ENCODE data around the gene ADH4. TPM values are rescaled to one million over a fixed set of nuclear protein-coding genes. Genes with fewer than 3 reads are reported as not detected.
"Not testable (repeated sequence)": the region's sequence is repeated elsewhere in the genome, so short reads cannot be mapped to it uniquely, and the experiment has no call there.

ADH4 gene
- 1 to 10 TPM in 1 of 4 donors, under 1 TPM in 1, not detected in 2; 0.55 to 1.1 TPM for total RNA-seq

DNA sequence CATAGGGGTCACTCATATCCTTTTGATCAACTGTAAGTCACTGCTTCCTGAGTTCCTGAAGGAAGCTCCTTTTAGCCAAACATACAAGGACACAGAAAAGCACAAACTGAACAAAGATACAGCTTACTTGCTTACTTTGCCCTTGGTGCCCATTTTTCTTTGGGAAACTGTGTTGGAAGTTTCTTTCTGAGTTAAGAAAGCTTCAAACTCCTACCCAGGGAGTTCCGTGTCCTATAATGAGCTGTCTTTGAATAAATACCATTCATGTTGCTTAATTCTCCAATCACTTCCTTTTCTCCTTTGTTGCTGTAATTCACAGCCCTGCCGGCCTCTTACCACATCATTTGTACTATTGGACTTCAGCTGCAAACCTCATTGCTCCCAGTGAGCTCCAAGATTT is at the start of gene ADH4:
ADH4 (minus strand) TSS at position 228 of the 400 bp plus-strand sequence; CDS start at position 153, 75 bp downstream.
- TF ChIP-seq POLR2AphosphoS5 (IDR thresholded peaks at IDR 0.05) (no peak), POLR2A (IDR thresholded peaks at IDR 0.05) (no peak)
- TF ChIP-seq, protein P1, sequence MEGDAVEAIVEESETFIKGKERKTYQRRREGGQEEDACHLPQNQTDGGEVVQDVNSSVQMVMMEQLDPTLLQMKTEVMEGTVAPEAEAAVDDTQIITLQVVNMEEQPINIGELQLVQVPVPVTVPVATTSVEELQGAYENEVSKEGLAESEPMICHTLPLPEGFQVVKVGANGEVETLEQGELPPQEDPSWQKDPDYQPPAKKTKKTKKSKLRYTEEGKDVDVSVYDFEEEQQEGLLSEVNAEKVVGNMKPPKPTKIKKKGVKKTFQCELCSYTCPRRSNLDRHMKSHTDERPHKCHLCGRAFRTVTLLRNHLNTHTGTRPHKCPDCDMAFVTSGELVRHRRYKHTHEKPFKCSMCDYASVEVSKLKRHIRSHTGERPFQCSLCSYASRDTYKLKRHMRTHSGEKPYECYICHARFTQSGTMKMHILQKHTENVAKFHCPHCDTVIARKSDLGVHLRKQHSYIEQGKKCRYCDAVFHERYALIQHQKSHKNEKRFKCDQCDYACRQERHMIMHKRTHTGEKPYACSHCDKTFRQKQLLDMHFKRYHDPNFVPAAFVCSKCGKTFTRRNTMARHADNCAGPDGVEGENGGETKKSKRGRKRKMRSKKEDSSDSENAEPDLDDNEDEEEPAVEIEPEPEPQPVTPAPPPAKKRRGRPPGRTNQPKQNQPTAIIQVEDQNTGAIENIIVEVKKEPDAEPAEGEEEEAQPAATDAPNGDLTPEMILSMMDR (IDR thresholded peaks at IDR 0.05), result no peak
- peak; percentile 19 for DNase-seq
- in situ Hi-C loops (cut with MboI; ENCODE audit: low pct_ligation_motif_present in 1 of 4, low pct_unique_long_range_greater_than_20kb in 1 of 4, low sequenced_read_pairs in 3 of 4) (no loop called here), intact Hi-C loops (cut with DNase I; ENCODE audit: low total_unique reads) (no loop called here)
- no peaks in the 10 kb centered on the region for H3K9me3 ChIP-seq
- peak within 1 kb of the TSS; percentile 2 to 54 (median 22) for H3K27ac ChIP-seq
- no peak within 1 kb of the TSS for H3K4me3 ChIP-seq
- peaks cover 0 to 19% (median 8%) of the 10 kb centered on the region in 4 donors for H3K4me1 ChIP-seq
- no peaks in the 10 kb centered on the region for H3K36me3 ChIP-seq
- no peaks in the 10 kb centered on the region for H3K27me3 ChIP-seq
- WGBS, 2 donors (ENCODE audit: low coverage in 1 of 2), result 21 to 24% methylated on average over 2 of the region's 2 CpGs

DNA sequence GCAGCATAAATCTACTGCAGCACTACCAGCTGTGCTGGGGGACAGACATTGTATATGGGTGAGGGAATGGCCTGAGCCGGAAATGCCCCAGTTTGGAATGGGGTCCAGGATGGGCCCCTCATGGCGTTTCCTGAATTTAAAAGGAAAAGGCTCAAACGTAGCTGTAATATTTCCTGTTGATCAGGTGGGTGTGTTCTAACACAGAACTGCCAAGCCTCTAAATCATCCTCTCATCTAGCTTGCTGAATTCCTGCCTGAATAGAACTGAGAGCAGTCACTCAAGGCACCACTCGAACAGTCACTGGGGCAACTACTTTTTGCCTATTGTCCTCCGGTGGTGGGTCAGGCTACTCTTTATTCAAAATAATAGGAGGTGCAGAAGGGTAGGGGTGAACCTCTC is 46.2 kb upstream of the ADH4 start:
- H3K4me1 ChIP-seq, result no peaks in the 10 kb centered on the region
- in situ Hi-C loops (cut with MboI; ENCODE audit: low pct_ligation_motif_present in 1 of 4, low pct_unique_long_range_greater_than_20kb in 1 of 4, low sequenced_read_pairs in 3 of 4) (no loop called here), intact Hi-C loops (cut with DNase I; ENCODE audit: low total_unique reads) (no loop called here)
- 72 to 80% methylated on average over 1 to 5 of the region's 5 CpGs for WGBS, 2 donors (ENCODE audit: low coverage in 1 of 2)
- no peaks in the 10 kb centered on the region for H3K9me3 ChIP-seq
- H3K27me3 ChIP-seq, result no peaks in the 10 kb centered on the region
- no peaks in the 10 kb centered on the region for H3K36me3 ChIP-seq
- no peak overlapping the region for H3K27ac ChIP-seq
- TF ChIP-seq, protein P1 (IDR thresholded peaks at IDR 0.05), result no peak
- TF ChIP-seq POLR2A (IDR thresholded peaks at IDR 0.05) (no peak), POLR2AphosphoS5 (IDR thresholded peaks at IDR 0.05) (no peak), EP300 (IDR thresholded peaks at IDR 0.05; ENCODE audit: low read depth) (no peak)
- DNase-seq, result no peak
- no peak overlapping the region for H3K4me3 ChIP-seq

DNA sequence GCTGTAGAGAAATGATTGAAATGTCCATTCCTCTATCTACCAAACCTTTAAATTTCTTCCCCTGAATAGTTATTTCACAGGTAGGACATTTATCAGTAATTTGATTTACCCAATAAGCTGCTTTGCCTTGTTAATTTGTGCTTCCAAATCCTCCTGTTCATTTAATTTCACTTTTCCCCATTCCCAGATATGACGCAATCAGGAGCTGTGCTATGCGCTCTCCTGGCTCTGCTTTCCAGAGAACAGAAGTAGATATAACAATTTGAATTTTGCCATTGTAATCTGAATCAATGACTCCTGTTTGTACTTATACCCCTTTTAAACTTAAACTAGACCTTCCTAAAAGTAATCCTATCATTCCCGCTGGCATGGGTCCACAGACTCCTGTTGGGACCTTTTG is 45.8 kb upstream of the ADH4 start:
- H3K4me1 ChIP-seq; H3K27me3 ChIP-seq; intact Hi-C loops (cut with DNase I; ENCODE audit: low total_unique reads); H3K9me3 ChIP-seq; DNase-seq; H3K27ac ChIP-seq; H3K36me3 ChIP-seq; H3K4me3 ChIP-seq; in situ Hi-C loops (cut with MboI; ENCODE audit: low pct_ligation_motif_present in 1 of 4, low pct_unique_long_range_greater_than_20kb in 1 of 4, low sequenced_read_pairs in 3 of 4): not testable (repeated sequence)
- whole genome bisulfite sequencing, 2 donors (ENCODE audit: low coverage in 1 of 2), result 87 to 95% methylated on average over 3 of the region's 3 CpGs

DNA sequence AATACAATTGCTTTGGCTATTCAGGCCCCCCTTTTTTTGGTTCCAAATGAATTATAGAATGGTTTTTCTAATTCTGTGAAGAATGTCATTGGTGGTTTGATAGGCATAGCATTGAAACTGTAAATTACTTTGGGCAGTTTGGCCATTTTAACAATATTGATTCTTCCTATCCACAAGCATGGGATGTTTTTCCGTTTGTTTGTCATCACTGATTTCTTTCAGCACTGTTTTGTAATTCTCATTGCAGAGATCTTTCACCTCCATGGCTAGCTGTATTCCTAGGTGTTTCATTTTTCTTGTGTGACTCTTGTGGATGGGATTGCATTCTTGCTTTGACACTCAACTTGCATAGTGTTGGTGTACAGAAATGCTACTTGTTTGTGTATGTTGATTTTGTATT is 41.9 kb upstream of the ADH4 start:
- no peaks in the 10 kb centered on the region for H3K27me3 ChIP-seq
- H3K27ac ChIP-seq, result no peak overlapping the region
- H3K4me3 ChIP-seq, result no peak overlapping the region
- no peaks in the 10 kb centered on the region for H3K9me3 ChIP-seq
- no peaks in the 10 kb centered on the region for H3K36me3 ChIP-seq
- no peak for TF ChIP-seq POLR2A (IDR thresholded peaks at IDR 0.05)
- no peak for TF ChIP-seq EP300 (IDR thresholded peaks at IDR 0.05; ENCODE audit: low read depth)
- no peak for TF ChIP-seq POLR2AphosphoS5 (IDR thresholded peaks at IDR 0.05)
- DNase-seq, result no peak
- 87% methylated on average over 1 of the region's 1 CpG; no CpG with 5 or more reads in 1 of the 2 donors for WGBS, 2 donors (ENCODE audit: low coverage in 1 of 2)
- H3K4me1 ChIP-seq, result no peaks in the 10 kb centered on the region
- in situ Hi-C loops (cut with MboI; ENCODE audit: low pct_ligation_motif_present in 1 of 4, low pct_unique_long_range_greater_than_20kb in 1 of 4, low sequenced_read_pairs in 3 of 4) (no loop called here), intact Hi-C loops (cut with DNase I; ENCODE audit: low total_unique reads) (no loop called here)

DNA sequence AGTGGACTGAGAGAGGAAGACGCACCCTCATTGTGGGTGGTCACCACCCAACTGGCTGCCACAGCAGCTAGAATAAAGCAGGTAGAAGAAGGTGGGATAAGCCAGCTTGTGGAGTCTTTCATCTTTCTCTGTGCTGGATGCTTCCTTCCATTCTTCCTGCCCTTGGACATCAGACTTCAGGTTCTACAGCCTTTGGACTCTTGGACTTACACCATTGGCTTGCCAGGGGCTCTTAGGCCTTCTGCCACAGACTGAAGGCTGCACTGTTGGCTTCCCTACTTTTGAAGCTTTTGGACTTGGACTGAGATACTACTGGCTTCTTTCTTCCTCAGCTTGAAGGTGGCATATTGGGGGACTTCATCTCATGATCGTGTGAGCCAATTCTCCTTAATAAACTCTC is 41.5 kb upstream of the ADH4 start:
- 80 to 95% methylated on average over 1 to 2 of the region's 2 CpGs for WGBS, 2 donors (ENCODE audit: low coverage in 1 of 2)
- TF ChIP-seq POLR2A (IDR thresholded peaks at IDR 0.05) (no peak), EP300 (IDR thresholded peaks at IDR 0.05; ENCODE audit: low read depth) (no peak), POLR2AphosphoS5 (IDR thresholded peaks at IDR 0.05) (no peak)
- TF ChIP-seq, protein P1 (IDR thresholded peaks at IDR 0.05), result no peak
- DNase-seq, result no peak
- Histone ChIP-seq H3K9me3 (no peaks in the 10 kb centered on the region), H3K27ac (no peak overlapping the region), H3K36me3 (no peaks in the 10 kb centered on the region), H3K27me3 (no peaks in the 10 kb centered on the region), H3K4me1 (peaks cover 0 to 3% (median 0%) of the 10 kb centered on the region in 4 donors), H3K4me3 (no peak overlapping the region)
- in situ Hi-C loops (cut with MboI; ENCODE audit: low pct_ligation_motif_present in 1 of 4, low pct_unique_long_range_greater_than_20kb in 1 of 4, low sequenced_read_pairs in 3 of 4) (no loop called here), intact Hi-C loops (cut with DNase I; ENCODE audit: low total_unique reads) (no loop called here)
